GM12878 (cell line): Measurements from ENCODE around the gene ATP8B1. TPM values are rescaled to one million over a fixed set of nuclear protein-coding genes. Genes with fewer than 3 reads are reported as not detected.

Experiments
- ATAC-seq: fragments of 200-7000 bp; cut with Tn5 transposase; 3 replicates; pipeline ENCODE4 v1.9.1; 2020; ENCODE audit warnings: mild to moderate bottlenecking, moderate library complexity
- BruUV-seq: library from RNA; stranded (reverse); fragments of 400-500 nt; replicated peaks from 2 replicates; lab custom pipeline; 2021; lab: Mats Ljungman, UMichigan
- CTCF ChIA-PET: fragments of 300-600 bp; sonication (Branson Sonifier 250); formaldehyde crosslinking; extraction: SDS; loops from one replicate; lab custom pipeline; 2021; ENCODE audit warnings: inconsistent platforms; lab: Yijun Ruan, JAX
- POLR2A ChIA-PET: fragments of 350-600 bp; formaldehyde crosslinking; extraction: SDS; loops from one replicate; lab custom pipeline; 2021; ENCODE audit warnings: inconsistent platforms; lab: Charles Lee
- RAD21 ChIA-PET: fragments of 300-600 bp; sonication (Branson Sonifier 250); formaldehyde crosslinking; loops from one replicate; lab custom pipeline; 2023; ENCODE audit warnings: antibody characterized with exemption; ENCODE audit not compliant: unreplicated experiment; lab: Charles Lee
- SMC1A ChIA-PET: fragments of 300-600 bp; sonication (Branson Sonifier 250); formaldehyde crosslinking; loops from one replicate; lab custom pipeline; 2023; ENCODE audit not compliant: unreplicated experiment, uncharacterized antibody; lab: Charles Lee
- DNase-seq: peaks from one replicate; pipeline ENCODE4 v3.0.0-alpha.2; 2011; ENCODE audit warnings: low read depth, low spot score
- FAIRE-seq: peaks from 3 replicates; lab custom pipeline; 2011; peaks lifted over from hg19 to GRCh38; lab: Jason Lieb, UNC
- H2AFZ ChIP-seq: 2 replicates; pipeline ENCODE4 v1.6.0; 2011; ENCODE audit warnings: low read depth, low read length, control low read depth; ENCODE audit not compliant: control insufficient read depth
- H3K27ac ChIP-seq: 2 replicates; pipeline ENCODE4 v1.5.1; 2011; ENCODE audit warnings: control low read depth; ENCODE audit not compliant: control insufficient read depth, insufficient read depth
- H3K27me3 ChIP-seq, 2 experiments: replicated peaks in 1 of 2; 2 replicates each; pipeline versions ENCODE4 v1.6.0 to v1.6.1; 2011; ENCODE audit warnings: low read length in 1 of 2; ENCODE audit not compliant: control insufficient read depth in 2 of 2, insufficient read depth in 2 of 2
- H3K36me3 ChIP-seq, 2 experiments: 2 replicates each; pipeline ENCODE4 v1.5.1; 2011; ENCODE audit warnings: low read length in 1 of 2; ENCODE audit not compliant: control insufficient read depth in 2 of 2, insufficient read depth in 2 of 2
- H3K4me1 ChIP-seq: 2 replicates; pipeline ENCODE4 v1.6.1; 2011; ENCODE audit warnings: mild to moderate bottlenecking, low read length, moderate library complexity, mixed read lengths; ENCODE audit not compliant: control insufficient read depth, insufficient read depth
- H3K4me2 ChIP-seq: 2 replicates; pipeline ENCODE4 v1.6.0; 2011; ENCODE audit warnings: control low read depth; ENCODE audit not compliant: control insufficient read depth, insufficient read depth
- H3K4me3 ChIP-seq: fragments of 200-600 bp; sonication (generic); 2 replicates; pipeline ENCODE4 v1.5.1; 2016
- H3K79me2 ChIP-seq: 2 replicates; pipeline ENCODE4 v1.6.0; 2011; ENCODE audit warnings: low read length; ENCODE audit not compliant: control insufficient read depth, insufficient read depth
- H3K9ac ChIP-seq: 2 replicates; pipeline ENCODE4 v1.8.0; 2011; ENCODE audit warnings: low read length, control low read depth, mixed read lengths; ENCODE audit not compliant: control insufficient read depth, insufficient read depth
- H3K9me3 ChIP-seq: replicated peaks from 3 replicates; pipeline ENCODE4 v1.5.1; 2011; ENCODE audit warnings: mild to moderate bottlenecking, low read length; ENCODE audit not compliant: control insufficient read depth, insufficient read depth
- H4K20me1 ChIP-seq: 2 replicates; pipeline ENCODE4 v1.6.0; 2011; ENCODE audit not compliant: control insufficient read depth, insufficient read depth
- BMI1 ChIP-seq: fragments of 450-650 bp; IDR thresholded peaks from 2 replicates; pipeline ENCODE4 v1.6.1; 2016; ENCODE audit warnings: mild to moderate bottlenecking, moderate library complexity, borderline replicate concordance
- ESRRA ChIP-seq: IDR thresholded peaks from 2 replicates; pipeline ENCODE4 v1.6.1; 2012; ENCODE audit warnings: mild to moderate bottlenecking, low read length, improper control_type of control experiment
- JUNB ChIP-seq: IDR thresholded peaks from 2 replicates; pipeline ENCODE4 v1.6.1; 2016; ENCODE audit warnings: antibody characterized with exemption, mild to moderate bottlenecking
- MTA2 ChIP-seq: fragments of 450-650 bp; IDR thresholded peaks from 2 replicates; pipeline ENCODE4 v1.6.1; 2016; ENCODE audit warnings: low read depth, mild to moderate bottlenecking, moderate library complexity
- NFYB ChIP-seq: IDR thresholded peaks from 2 replicates; pipeline ENCODE4 v1.6.1; 2011; ENCODE audit warnings: low read depth, mild to moderate bottlenecking, low read length, improper control_type of control experiment, moderate library complexity; ENCODE audit not compliant: insufficient read depth
- NR2C1 ChIP-seq: fragments of 450-650 bp; IDR thresholded peaks from 2 replicates; pipeline ENCODE4 v1.6.1; 2017; ENCODE audit warnings: antibody characterized with exemption, mild to moderate bottlenecking, moderate library complexity
- PML ChIP-seq: IDR thresholded peaks from 2 replicates; pipeline ENCODE4 v1.6.1; 2012; ENCODE audit warnings: low read length, inconsistent platforms
- POLR2A ChIP-seq: IDR thresholded peaks from 2 replicates; pipeline ENCODE4 v1.6.1; 2011; ENCODE audit warnings: low read depth, mild to moderate bottlenecking, low read length
- SPI1 ChIP-seq: IDR thresholded peaks from 2 replicates; pipeline ENCODE4 v1.6.1; 2011; ENCODE audit warnings: low read depth, mild to moderate bottlenecking, low read length, moderate library complexity, borderline replicate concordance; ENCODE audit not compliant: insufficient read depth
- YY1 ChIP-seq: IDR thresholded peaks from 2 replicates; pipeline ENCODE4 v1.6.1; 2011; ENCODE audit warnings: low read depth, mild to moderate bottlenecking, low read length
- ZNF217 ChIP-seq: fragments of 450-650 bp; IDR thresholded peaks from 2 replicates; pipeline ENCODE4 v1.6.1; 2017; ENCODE audit warnings: antibody characterized with exemption, mild to moderate bottlenecking
- in situ Hi-C: fragments of 300-500 bp; cut with MboI; formaldehyde crosslinking; loops from 9 replicates; pipeline ENCODE4 v1.14.3; 2018; ENCODE audit warnings: mixed read lengths
- intact Hi-C: fragments of 100-400 bp; cut with micrococcal nuclease; formaldehyde crosslinking; loops from one replicate; pipeline ENCODE4 v1.14.2; 2022; ENCODE audit not compliant: unreplicated experiment
- polyA plus RNA-seq, 11 experiments: library from polyadenylated mRNA; depleted of rRNA in 4 of 11; unstranded in 6 of 11; stranded (reverse) in 5 of 11; fragments of >200 nt; fragmentation: Nextera tagmentation in 4 of 11; fragmentation: Illumina TruSeq in 1 of 11; extraction: Ambion mirVana in 4 of 11; extraction: Trizol in 1 of 11; gene quantifications; 1 replicate in 1 of 11; 2 replicates in 10 of 11; pipeline versions ENCODE4 v1.2.1 to v1.2.3, GENCODE V29; 2011 to 2016; ENCODE audit warnings: inconsistent platforms in 2 of 11, missing spikeins in 2 of 11, low read depth in 1 of 11
- total RNA-seq, 4 experiments: library from RNA; depleted of rRNA in 3 of 4; stranded (reverse); fragments of >200 nt in 3 of 4; fragmentation: Illumina TruSeq in 1 of 4; extraction: Trizol in 1 of 4; gene quantifications; 2 replicates each; pipeline versions ENCODE4 v1.2.1 to v1.2.3, GENCODE V29; 2013 to 2021
- TF ChIP-seq, protein P1 (sequence below): fragments of 450-650 bp; formaldehyde crosslinking; IDR thresholded peaks from 2 replicates; pipeline ENCODE4 v1.5.0; 2022; ENCODE audit warnings: mild to moderate bottlenecking, missing genetic modification characterization
- TF ChIP-seq, protein P2 (sequence below): fragments of 450-650 bp; IDR thresholded peaks from 2 replicates; pipeline ENCODE4 v1.6.1; 2016; ENCODE audit warnings: mild to moderate bottlenecking
- TF ChIP-seq, protein P3 (sequence below): fragments of 450-650 bp; IDR thresholded peaks from 2 replicates; pipeline ENCODE4 v1.6.1; 2016; ENCODE audit warnings: mild to moderate bottlenecking, moderate library complexity, borderline replicate concordance

ATP8B1 gene
- total and polyA plus RNA-seq, 10 of the 15 experiments (the other 5 are each of a cell fraction or from before 2014, with no cell fraction given): 0.03 to 0.37 (median 0.11) TPM

DNA sequence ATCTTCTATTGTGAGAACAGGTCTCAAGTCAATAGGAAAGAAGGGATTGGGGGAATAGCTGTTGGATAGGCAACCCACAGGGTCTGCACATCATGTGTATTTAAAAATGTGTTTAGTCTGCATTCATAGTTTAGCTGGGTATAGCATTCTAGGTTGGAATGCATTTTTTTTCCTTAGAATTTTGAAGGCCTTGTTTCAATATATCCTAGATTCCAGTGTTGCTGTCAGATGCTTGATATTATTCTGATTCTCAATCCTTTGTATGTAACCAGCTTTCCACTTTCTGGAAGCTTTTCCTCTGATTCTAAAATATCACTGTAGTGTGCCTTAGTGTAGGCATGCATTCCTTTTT lies 9.0 kb upstream of the ATP8B1 start:
- FAIRE-seq (no peak), DNase-seq (no peak), ATAC-seq (no peak)
- no peaks in the 10 kb centered on the region for H3K27me3 ChIP-seq
- in situ Hi-C loops: no loop called here
- intact Hi-C loops: no loop called here
- H3K9me3 ChIP-seq: peaks cover 8% of the 10 kb centered on the region; the same call in 2 of the 3 replicates
- H3K27ac ChIP-seq: no peak overlapping the region
- no peaks in the 10 kb centered on the region for H4K20me1 ChIP-seq
- H3K79me2 ChIP-seq: no peaks in the 10 kb centered on the region
- H2AFZ ChIP-seq: no peak overlapping the region
- ChIA-PET CTCF (no interaction called here), SMC1A (interaction anchor here (1.5 kb wide), 1 partner anchor 60 kb away, joined by 4 read pairs; no protein-coding TSS in a partner anchor), RAD21 (no interaction called here), POLR2A (interaction anchor here (0.6 kb wide), 1 partner anchor 16 kb away, joined by 3 read pairs; no protein-coding TSS in a partner anchor)
- no peak overlapping the region for H3K4me3 ChIP-seq
- no TSS peak for BruUV-seq
- no peak overlapping the region for H3K9ac ChIP-seq
- no peaks in the 10 kb centered on the region for H3K36me3 ChIP-seq
- no peaks in the 10 kb centered on the region for H3K4me1 ChIP-seq
- no peak overlapping the region for H3K4me2 ChIP-seq
- TF ChIP-seq, protein P1, sequence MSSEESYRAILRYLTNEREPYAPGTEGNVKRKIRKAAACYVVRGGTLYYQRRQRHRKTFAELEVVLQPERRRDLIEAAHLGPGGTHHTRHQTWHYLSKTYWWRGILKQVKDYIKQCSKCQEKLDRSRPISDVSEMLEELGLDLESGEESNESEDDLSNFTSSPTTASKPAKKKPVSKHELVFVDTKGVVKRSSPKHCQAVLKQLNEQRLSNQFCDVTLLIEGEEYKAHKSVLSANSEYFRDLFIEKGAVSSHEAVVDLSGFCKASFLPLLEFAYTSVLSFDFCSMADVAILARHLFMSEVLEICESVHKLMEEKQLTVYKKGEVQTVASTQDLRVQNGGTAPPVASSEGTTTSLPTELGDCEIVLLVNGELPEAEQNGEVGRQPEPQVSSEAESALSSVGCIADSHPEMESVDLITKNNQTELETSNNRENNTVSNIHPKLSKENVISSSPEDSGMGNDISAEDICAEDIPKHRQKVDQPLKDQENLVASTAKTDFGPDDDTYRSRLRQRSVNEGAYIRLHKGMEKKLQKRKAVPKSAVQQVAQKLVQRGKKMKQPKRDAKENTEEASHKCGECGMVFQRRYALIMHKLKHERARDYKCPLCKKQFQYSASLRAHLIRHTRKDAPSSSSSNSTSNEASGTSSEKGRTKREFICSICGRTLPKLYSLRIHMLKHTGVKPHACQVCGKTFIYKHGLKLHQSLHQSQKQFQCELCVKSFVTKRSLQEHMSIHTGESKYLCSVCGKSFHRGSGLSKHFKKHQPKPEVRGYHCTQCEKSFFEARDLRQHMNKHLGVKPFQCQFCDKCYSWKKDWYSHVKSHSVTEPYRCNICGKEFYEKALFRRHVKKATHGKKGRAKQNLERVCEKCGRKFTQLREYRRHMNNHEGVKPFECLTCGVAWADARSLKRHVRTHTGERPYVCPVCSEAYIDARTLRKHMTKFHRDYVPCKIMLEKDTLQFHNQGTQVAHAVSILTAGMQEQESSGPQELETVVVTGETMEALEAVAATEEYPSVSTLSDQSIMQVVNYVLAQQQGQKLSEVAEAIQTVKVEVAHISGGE (CRISPR knock-in tag): no peak
- TF ChIP-seq NFYB (no peak), NR2C1 (no peak), SPI1 (no peak), MTA2 (no peak), BMI1 (no peak), YY1 (no peak), PML (no peak), ESRRA (no peak), JUNB (no peak), POLR2A (no peak), ZNF217 (no peak)
- TF ChIP-seq, protein P2, sequence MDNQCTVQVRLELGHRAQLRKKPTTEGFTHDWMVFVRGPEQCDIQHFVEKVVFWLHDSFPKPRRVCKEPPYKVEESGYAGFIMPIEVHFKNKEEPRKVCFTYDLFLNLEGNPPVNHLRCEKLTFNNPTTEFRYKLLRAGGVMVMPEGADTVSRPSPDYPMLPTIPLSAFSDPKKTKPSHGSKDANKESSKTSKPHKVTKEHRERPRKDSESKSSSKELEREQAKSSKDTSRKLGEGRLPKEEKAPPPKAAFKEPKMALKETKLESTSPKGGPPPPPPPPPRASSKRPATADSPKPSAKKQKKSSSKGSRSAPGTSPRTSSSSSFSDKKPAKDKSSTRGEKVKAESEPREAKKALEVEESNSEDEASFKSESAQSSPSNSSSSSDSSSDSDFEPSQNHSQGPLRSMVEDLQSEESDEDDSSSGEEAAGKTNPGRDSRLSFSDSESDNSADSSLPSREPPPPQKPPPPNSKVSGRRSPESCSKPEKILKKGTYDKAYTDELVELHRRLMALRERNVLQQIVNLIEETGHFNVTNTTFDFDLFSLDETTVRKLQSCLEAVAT: no peak
- TF ChIP-seq, protein P3, sequence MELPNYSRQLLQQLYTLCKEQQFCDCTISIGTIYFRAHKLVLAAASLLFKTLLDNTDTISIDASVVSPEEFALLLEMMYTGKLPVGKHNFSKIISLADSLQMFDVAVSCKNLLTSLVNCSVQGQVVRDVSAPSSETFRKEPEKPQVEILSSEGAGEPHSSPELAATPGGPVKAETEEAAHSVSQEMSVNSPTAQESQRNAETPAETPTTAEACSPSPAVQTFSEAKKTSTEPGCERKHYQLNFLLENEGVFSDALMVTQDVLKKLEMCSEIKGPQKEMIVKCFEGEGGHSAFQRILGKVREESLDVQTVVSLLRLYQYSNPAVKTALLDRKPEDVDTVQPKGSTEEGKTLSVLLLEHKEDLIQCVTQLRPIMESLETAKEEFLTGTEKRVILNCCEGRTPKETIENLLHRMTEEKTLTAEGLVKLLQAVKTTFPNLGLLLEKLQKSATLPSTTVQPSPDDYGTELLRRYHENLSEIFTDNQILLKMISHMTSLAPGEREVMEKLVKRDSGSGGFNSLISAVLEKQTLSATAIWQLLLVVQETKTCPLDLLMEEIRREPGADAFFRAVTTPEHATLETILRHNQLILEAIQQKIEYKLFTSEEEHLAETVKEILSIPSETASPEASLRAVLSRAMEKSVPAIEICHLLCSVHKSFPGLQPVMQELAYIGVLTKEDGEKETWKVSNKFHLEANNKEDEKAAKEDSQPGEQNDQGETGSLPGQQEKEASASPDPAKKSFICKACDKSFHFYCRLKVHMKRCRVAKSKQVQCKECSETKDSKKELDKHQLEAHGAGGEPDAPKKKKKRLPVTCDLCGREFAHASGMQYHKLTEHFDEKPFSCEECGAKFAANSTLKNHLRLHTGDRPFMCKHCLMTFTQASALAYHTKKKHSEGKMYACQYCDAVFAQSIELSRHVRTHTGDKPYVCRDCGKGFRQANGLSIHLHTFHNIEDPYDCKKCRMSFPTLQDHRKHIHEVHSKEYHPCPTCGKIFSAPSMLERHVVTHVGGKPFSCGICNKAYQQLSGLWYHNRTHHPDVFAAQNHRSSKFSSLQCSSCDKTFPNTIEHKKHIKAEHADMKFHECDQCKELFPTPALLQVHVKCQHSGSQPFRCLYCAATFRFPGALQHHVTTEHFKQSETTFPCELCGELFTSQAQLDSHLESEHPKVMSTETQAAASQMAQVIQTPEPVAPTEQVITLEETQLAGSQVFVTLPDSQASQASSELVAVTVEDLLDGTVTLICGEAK: no peak
